ENCODE data around the gene ADORA1. TPM values are rescaled to one million over a fixed set of nuclear protein-coding genes. Genes with fewer than 3 reads are reported as not detected.

Gene ADORA1
- total RNA-seq, 1 donor: 0.72 TPM

DNA sequence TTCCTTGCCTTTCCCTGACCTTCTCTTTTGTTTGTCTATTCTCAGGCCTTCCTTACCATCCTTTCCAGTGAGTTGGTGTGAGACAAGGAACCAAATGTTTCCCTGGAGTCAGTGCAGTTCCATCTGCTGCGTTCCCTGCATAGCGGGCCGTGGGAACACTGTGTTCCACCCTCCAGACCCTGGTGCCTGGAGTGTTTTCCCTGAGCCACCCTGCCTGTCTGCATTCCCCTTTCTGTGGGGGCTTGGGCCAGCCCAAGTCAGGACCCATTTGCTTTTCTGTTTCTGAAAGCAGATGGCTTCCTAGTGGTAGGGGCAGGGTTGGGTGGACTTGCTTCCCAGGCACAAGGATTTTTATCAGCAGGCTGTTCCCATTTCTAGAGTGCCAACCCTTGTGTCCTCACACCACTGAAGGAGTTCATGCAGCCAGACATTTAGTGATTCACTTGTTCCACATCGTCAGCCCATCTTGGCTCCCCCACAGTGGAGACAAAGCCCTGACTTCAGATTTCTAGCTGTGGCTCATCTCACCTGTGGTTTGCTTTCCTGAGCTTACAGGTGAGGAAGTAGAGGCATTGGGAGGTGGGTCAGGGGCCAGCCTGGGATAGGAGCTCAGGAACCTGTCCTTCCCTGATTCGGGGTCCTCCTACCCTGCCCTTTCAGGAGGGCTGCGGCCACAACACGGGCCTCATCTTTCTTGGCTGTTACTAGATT, 27.6 kb upstream of the ADORA1 start:
- no peak for DNase-seq (ENCODE audit: low read depth)
- H3K4me3 ChIP-seq (ENCODE audit: low read depth, low read length): no peak overlapping the region
- TF ChIP-seq CTCF (IDR thresholded peaks at IDR 0.05; ENCODE audit: insufficient read depth, low read length): no peak

GRCh38 chr1:203100516-203100869, 27.0 kb upstream of the ADORA1 start:
- H3K4me3 ChIP-seq (ENCODE audit: low read depth, low read length): no peak overlapping the region
- no peak for TF ChIP-seq CTCF (IDR thresholded peaks at IDR 0.05; ENCODE audit: insufficient read depth, low read length)
- DNase-seq (ENCODE audit: low read depth): no peak

GRCh38 chr1:203101813-203102634, 25.5 kb upstream of the ADORA1 start:
- no peak for DNase-seq (ENCODE audit: low read depth)
- TF ChIP-seq CTCF (IDR thresholded peaks at IDR 0.05; ENCODE audit: insufficient read depth, low read length): no peak
- H3K4me3 ChIP-seq (ENCODE audit: low read depth, low read length): no peak overlapping the region

- TF ChIP-seq CTCF (IDR thresholded peaks at IDR 0.05; ENCODE audit: insufficient read depth, low read length): no peak
- no peak overlapping the region for H3K4me3 ChIP-seq (ENCODE audit: low read depth, low read length)
- no peak for DNase-seq (ENCODE audit: low read depth)
Observed at GRCh38 chr1:203103216-203103615, 24.3 kb upstream of the ADORA1 start.

DNA sequence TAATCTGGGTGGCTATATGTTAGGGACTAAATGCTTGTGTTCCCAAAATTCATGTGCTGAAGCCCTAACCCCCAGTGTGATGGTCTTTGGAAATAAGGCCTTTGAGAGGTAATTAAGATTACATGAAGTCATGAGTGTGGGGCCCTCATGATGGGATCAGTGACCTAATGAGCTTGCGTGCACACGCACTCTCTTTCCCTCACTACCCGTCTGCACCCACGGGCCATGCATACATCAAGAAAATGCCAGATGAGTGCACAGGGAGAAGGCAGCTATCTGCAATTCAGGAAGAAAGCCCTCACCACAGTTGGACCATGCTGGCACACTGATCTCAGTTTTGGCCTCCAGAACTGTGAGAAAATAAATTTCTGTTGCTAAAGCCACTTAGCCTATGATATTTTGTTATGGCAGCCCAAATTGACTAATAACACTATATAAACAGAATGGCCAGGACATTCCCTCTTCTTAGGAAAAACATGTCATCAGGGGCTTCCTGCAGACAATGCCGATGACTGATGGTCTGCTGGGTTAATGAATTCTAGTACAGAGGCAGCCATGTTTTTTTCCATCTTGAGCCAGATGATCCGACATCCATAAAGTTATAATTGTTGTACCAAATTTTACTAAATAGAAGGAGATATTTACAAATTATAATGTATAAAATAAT, 23.6 kb upstream of the ADORA1 start:
- no peak for DNase-seq (ENCODE audit: low read depth)
- H3K4me3 ChIP-seq (ENCODE audit: low read depth, low read length): no peak overlapping the region
- TF ChIP-seq CTCF (IDR thresholded peaks at IDR 0.05; ENCODE audit: insufficient read depth, low read length): no peak

GRCh38 chr1:203104789-203105390, 22.6 kb upstream of the ADORA1 start:
- no peak overlapping the region for H3K4me3 ChIP-seq (ENCODE audit: low read depth, low read length)
- DNase-seq (ENCODE audit: low read depth): no peak
- no peak for TF ChIP-seq CTCF (IDR thresholded peaks at IDR 0.05; ENCODE audit: insufficient read depth, low read length)
